A549 (cell line): Measurements from ENCODE around the gene MCU. TPM values are rescaled to one million over a fixed set of nuclear protein-coding genes. Genes with fewer than 3 reads are reported as not detected.

ENCODE experiments used
- ATAC-seq, 2 experiments: fragments of 200-7000 bp in 1 of 2; fragments of >200 bp in 1 of 2; cut with Nextera tagmentation in 1 of 2; cut with Tn5 transposase in 1 of 2; 3 replicates each; pipeline versions ENCODE4 v1.8.0 to v1.9.1; 2018 to 2020; ENCODE audit warnings: mild to moderate bottlenecking in 1 of 2, moderate library complexity in 1 of 2
- CTCF ChIA-PET: fragments of 300-600 bp; sonication (Branson Sonifier 250); formaldehyde crosslinking; extraction: SDS; loops from one replicate; lab custom pipeline; 2021; ENCODE audit warnings: antibody characterized with exemption, inconsistent platforms; lab: Yijun Ruan, JAX
- POLR2A ChIA-PET: fragments of 350-600 bp; formaldehyde crosslinking; extraction: SDS; loops from one replicate; lab custom pipeline; 2021; ENCODE audit warnings: antibody characterized with exemption, inconsistent platforms; lab: Yijun Ruan, JAX
- DNase-seq, 2 experiments: peaks; one replicate each; pipeline versions ENCODE4 v3.0.0 to v3.0.0-alpha.2; 2011 to 2016; ENCODE audit warnings: low read depth in 1 of 2, low spot score in 1 of 2
- FAIRE-seq: peaks from 2 replicates; lab custom pipeline; 2011; peaks lifted over from hg19 to GRCh38; lab: Jason Lieb, UNC
- H3K27ac ChIP-seq, 2 experiments: fragments of >200 bp; sonication (Bioruptor Twin); formaldehyde crosslinking; 3 replicates each; pipeline ENCODE4 v1.5.1; 2016 to 2017
- H3K4me1 ChIP-seq: fragments of >200 bp; sonication (Bioruptor Twin); formaldehyde crosslinking; 3 replicates; pipeline ENCODE4 v1.6.1; 2016
- H3K4me2 ChIP-seq: fragments of >200 bp; sonication (Bioruptor Twin); formaldehyde crosslinking; 3 replicates; pipeline ENCODE4 v1.6.1; 2016
- H3K4me3 ChIP-seq: fragments of >200 bp; sonication (Bioruptor Twin); formaldehyde crosslinking; 3 replicates; pipeline ENCODE4 v1.5.1; 2016
- H3K9me3 ChIP-seq: fragments of >200 bp; sonication (Bioruptor Twin); formaldehyde crosslinking; 3 replicates; pipeline ENCODE4 v1.6.1; 2016
- BHLHE40 ChIP-seq: IDR thresholded peaks from 2 replicates; pipeline ENCODE4 v1.6.1; 2012; ENCODE audit warnings: low read depth, low read length, inconsistent platforms
- EHF ChIP-seq: fragments of 250-450 bp; sonication (Bioruptor Pico); IDR thresholded peaks from 2 replicates; pipeline ENCODE4 v1.5.0; 2020; ENCODE audit warnings: mild to moderate bottlenecking
- EHMT2 ChIP-seq: fragments of 200-600 bp; sonication (generic); IDR thresholded peaks from 2 replicates; pipeline ENCODE4 v1.6.1; 2016; ENCODE audit warnings: antibody characterized with exemption, low read depth, mild to moderate bottlenecking, moderate library complexity
- KDM5A ChIP-seq: fragments of 200-600 bp; sonication (generic); IDR thresholded peaks from 2 replicates; pipeline ENCODE4 v1.6.1; 2016; ENCODE audit warnings: antibody characterized with exemption, mild to moderate bottlenecking
- MAZ ChIP-seq: fragments of 150-350 bp; IDR thresholded peaks from 2 replicates; pipeline ENCODE4 v1.6.1; 2014; ENCODE audit warnings: antibody characterized with exemption, low read depth, low read length, borderline replicate concordance
- NPAS2 ChIP-seq: fragments of 250-450 bp; sonication (Bioruptor Pico); IDR thresholded peaks from 2 replicates; pipeline ENCODE4 v1.8.0; 2022; ENCODE audit warnings: mild to moderate bottlenecking, moderate library complexity, borderline replicate concordance
- POLR2A ChIP-seq: IDR thresholded peaks from 2 replicates; pipeline ENCODE4 v1.6.1; 2012; ENCODE audit warnings: mild to moderate bottlenecking, low read length
- RCOR1 ChIP-seq: fragments of 150-350 bp; IDR thresholded peaks from 2 replicates; pipeline ENCODE4 v1.6.1; 2014; ENCODE audit warnings: antibody characterized with exemption, low read length, low read depth
- TFCP2L1 ChIP-seq: fragments of 250-450 bp; sonication (Bioruptor Pico); IDR thresholded peaks from 2 replicates; pipeline ENCODE4 v1.5.0; 2021; ENCODE audit warnings: mild to moderate bottlenecking
- ZC3H11A ChIP-seq: fragments of 450-650 bp; IDR thresholded peaks from 2 replicates; pipeline ENCODE4 v1.6.1; 2014; ENCODE audit warnings: antibody characterized with exemption, mild to moderate bottlenecking
- ZFP36 ChIP-seq: fragments of 450-650 bp; IDR thresholded peaks from 2 replicates; pipeline ENCODE4 v1.6.1; 2014; ENCODE audit warnings: borderline replicate concordance; ENCODE audit not compliant: partially characterized antibody
- ZNF302 ChIP-seq: fragments of 250-450 bp; sonication (Bioruptor Pico); IDR thresholded peaks from 2 replicates; pipeline ENCODE4 v1.9.0; 2021; ENCODE audit warnings: inconsistent platforms, mild to moderate bottlenecking, moderate library complexity
- ZSCAN20 ChIP-seq: fragments of 250-450 bp; sonication (Bioruptor Pico); IDR thresholded peaks from 2 replicates; pipeline ENCODE4 v1.8.0; 2022; ENCODE audit warnings: mild to moderate bottlenecking, moderate library complexity
- polyA plus RNA-seq, 4 experiments: library from polyadenylated mRNA; depleted of rRNA in 3 of 4; stranded (reverse); fragments of >200 nt; fragmentation: RNase III in 1 of 4; extraction: RNeasy Plus Mini Kit Qiagen cat#74134 plus additional on column Dnase treatment in 1 of 4; gene quantifications; 2 replicates in 3 of 4; 3 replicates in 1 of 4; pipeline ENCODE4 v1.2.3, GENCODE V29; 2011 to 2017
- TF ChIP-seq, protein P1 (sequence below): IDR thresholded peaks from 2 replicates; pipeline ENCODE4 v1.6.1; 2012
- TF ChIP-seq, protein P2 (sequence below): fragments of >200 bp; sonication (Bioruptor Twin); formaldehyde crosslinking; IDR thresholded peaks from 2 replicates; pipeline ENCODE4 v1.6.1; 2016
- TF ChIP-seq, protein P3 (sequence below): fragments of >200 bp; sonication (Bioruptor Twin); formaldehyde crosslinking; IDR thresholded peaks from 3 replicates; pipeline ENCODE4 v1.5.1; 2016
- TF ChIP-seq, protein P4 (sequence below): fragments of >200 bp; sonication (Bioruptor Twin); formaldehyde crosslinking; IDR thresholded peaks from 3 replicates; pipeline ENCODE4 v1.6.1; 2016
- TF ChIP-seq, protein P5 (sequence below): fragments of 250-450 bp; sonication (Bioruptor Pico); IDR thresholded peaks from 2 replicates; pipeline ENCODE4 v1.5.0; 2021; ENCODE audit warnings: mild to moderate bottlenecking, moderate library complexity, borderline replicate concordance
- TF ChIP-seq, protein P6 (sequence below): fragments of 200-600 bp; sonication (generic); IDR thresholded peaks from 2 replicates; pipeline ENCODE4 v1.6.1; 2016; ENCODE audit warnings: antibody characterized with exemption, mild to moderate bottlenecking, moderate library complexity

Gene MCU
- polyA plus RNA-seq, 2 of the 4 experiments (the other 2 are of a cell fraction), result 44.0 to 221 TPM

DNA sequence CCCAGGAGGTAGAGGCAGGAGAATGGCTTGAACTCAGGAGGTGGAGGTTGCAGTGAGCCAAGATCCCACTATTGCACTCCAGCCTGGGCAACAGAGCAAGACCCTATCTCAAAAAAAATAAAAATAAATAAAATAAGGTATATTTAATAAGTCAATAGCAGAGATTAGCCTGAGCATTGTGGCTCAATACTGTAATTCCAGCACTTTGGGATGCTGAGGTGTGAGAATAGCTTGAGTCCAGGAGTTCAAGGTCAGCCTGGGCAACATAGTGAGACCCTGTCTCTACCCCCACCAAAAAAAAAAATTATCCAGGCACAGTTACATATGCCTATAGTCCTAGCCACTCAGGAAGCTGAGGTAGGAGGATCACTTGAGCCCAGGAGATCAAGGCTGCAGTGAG lies 163.2 kb downstream of the MCU start:
- no peak overlapping the region for H3K27ac ChIP-seq
- peaks cover 20% of the 10 kb centered on the region for H3K9me3 ChIP-seq
- no peak overlapping the region for H3K4me3 ChIP-seq
- CTCF ChIA-PET, result interaction anchor here (0.7 kb wide), 2 partner anchors 206 to 502 kb away, joined by 3 read pairs; no protein-coding TSS in a partner anchor
- no peak overlapping the region for H3K4me2 ChIP-seq
- no peaks in the 10 kb centered on the region for H3K4me1 ChIP-seq
- ATAC-seq (no peak), FAIRE-seq (no peak), DNase-seq (no peak)
- POLR2A ChIA-PET, result no interaction called here
- no peak for TF ChIP-seq ZSCAN20 (CRISPR knock-in tag)
- no peak for TF ChIP-seq KDM5A
- TF ChIP-seq MAZ, result no peak
- no peak for TF ChIP-seq ZC3H11A
- no peak for TF ChIP-seq BHLHE40
- TF ChIP-seq NPAS2 (CRISPR knock-in tag), result no peak
- no peak for TF ChIP-seq RCOR1
- TF ChIP-seq, protein P1, sequence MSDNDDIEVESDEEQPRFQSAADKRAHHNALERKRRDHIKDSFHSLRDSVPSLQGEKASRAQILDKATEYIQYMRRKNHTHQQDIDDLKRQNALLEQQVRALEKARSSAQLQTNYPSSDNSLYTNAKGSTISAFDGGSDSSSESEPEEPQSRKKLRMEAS, result no peak
- TF ChIP-seq EHMT2, result no peak
- no peak for TF ChIP-seq POLR2A
- TF ChIP-seq, protein P2, sequence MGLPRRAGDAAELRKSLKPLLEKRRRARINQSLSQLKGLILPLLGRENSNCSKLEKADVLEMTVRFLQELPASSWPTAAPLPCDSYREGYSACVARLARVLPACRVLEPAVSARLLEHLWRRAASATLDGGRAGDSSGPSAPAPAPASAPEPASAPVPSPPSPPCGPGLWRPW, result no peak
- no peak for TF ChIP-seq ZNF302 (CRISPR knock-in tag)
- TF ChIP-seq ZFP36, result no peak
- TF ChIP-seq, protein P3, sequence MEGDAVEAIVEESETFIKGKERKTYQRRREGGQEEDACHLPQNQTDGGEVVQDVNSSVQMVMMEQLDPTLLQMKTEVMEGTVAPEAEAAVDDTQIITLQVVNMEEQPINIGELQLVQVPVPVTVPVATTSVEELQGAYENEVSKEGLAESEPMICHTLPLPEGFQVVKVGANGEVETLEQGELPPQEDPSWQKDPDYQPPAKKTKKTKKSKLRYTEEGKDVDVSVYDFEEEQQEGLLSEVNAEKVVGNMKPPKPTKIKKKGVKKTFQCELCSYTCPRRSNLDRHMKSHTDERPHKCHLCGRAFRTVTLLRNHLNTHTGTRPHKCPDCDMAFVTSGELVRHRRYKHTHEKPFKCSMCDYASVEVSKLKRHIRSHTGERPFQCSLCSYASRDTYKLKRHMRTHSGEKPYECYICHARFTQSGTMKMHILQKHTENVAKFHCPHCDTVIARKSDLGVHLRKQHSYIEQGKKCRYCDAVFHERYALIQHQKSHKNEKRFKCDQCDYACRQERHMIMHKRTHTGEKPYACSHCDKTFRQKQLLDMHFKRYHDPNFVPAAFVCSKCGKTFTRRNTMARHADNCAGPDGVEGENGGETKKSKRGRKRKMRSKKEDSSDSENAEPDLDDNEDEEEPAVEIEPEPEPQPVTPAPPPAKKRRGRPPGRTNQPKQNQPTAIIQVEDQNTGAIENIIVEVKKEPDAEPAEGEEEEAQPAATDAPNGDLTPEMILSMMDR, result no peak
- TF ChIP-seq TFCP2L1 (CRISPR knock-in tag), result no peak
- TF ChIP-seq EHF (CRISPR knock-in tag), result no peak
- TF ChIP-seq, protein P4, sequence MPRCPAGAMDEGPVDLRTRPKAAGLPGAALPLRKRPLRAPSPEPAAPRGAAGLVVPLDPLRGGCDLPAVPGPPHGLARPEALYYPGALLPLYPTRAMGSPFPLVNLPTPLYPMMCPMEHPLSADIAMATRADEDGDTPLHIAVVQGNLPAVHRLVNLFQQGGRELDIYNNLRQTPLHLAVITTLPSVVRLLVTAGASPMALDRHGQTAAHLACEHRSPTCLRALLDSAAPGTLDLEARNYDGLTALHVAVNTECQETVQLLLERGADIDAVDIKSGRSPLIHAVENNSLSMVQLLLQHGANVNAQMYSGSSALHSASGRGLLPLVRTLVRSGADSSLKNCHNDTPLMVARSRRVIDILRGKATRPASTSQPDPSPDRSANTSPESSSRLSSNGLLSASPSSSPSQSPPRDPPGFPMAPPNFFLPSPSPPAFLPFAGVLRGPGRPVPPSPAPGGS, result no peak
- TF ChIP-seq, protein P5, sequence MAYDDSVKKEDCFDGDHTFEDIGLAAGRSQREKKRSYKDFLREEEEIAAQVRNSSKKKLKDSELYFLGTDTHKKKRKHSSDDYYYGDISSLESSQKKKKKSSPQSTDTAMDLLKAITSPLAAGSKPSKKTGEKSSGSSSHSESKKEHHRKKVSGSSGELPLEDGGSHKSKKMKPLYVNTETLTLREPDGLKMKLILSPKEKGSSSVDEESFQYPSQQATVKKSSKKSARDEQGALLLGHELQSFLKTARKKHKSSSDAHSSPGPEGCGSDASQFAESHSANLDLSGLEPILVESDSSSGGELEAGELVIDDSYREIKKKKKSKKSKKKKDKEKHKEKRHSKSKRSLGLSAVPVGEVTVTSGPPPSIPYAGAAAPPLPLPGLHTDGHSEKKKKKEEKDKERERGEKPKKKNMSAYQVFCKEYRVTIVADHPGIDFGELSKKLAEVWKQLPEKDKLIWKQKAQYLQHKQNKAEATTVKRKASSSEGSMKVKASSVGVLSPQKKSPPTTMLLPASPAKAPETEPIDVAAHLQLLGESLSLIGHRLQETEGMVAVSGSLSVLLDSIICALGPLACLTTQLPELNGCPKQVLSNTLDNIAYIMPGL (CRISPR knock-in tag), result no peak
- TF ChIP-seq, protein P6, sequence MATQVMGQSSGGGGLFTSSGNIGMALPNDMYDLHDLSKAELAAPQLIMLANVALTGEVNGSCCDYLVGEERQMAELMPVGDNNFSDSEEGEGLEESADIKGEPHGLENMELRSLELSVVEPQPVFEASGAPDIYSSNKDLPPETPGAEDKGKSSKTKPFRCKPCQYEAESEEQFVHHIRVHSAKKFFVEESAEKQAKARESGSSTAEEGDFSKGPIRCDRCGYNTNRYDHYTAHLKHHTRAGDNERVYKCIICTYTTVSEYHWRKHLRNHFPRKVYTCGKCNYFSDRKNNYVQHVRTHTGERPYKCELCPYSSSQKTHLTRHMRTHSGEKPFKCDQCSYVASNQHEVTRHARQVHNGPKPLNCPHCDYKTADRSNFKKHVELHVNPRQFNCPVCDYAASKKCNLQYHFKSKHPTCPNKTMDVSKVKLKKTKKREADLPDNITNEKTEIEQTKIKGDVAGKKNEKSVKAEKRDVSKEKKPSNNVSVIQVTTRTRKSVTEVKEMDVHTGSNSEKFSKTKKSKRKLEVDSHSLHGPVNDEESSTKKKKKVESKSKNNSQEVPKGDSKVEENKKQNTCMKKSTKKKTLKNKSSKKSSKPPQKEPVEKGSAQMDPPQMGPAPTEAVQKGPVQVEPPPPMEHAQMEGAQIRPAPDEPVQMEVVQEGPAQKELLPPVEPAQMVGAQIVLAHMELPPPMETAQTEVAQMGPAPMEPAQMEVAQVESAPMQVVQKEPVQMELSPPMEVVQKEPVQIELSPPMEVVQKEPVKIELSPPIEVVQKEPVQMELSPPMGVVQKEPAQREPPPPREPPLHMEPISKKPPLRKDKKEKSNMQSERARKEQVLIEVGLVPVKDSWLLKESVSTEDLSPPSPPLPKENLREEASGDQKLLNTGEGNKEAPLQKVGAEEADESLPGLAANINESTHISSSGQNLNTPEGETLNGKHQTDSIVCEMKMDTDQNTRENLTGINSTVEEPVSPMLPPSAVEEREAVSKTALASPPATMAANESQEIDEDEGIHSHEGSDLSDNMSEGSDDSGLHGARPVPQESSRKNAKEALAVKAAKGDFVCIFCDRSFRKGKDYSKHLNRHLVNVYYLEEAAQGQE, result no peak
